Stimulated activated naive B cell treated with anti-CD40 and anti-IgM and Interleukin-4, amounts not matched to agents 10 μg/mL and 1 μg/mL and 100 μg/mL, for 72 hours (primary cell): ENCODE results near the gene GCNA.
A peak's percentile ranks its signal among the peaks of the same experiment; 100 is the strongest.
"Not testable (repeated sequence)": the region's sequence is repeated elsewhere in the genome, so short reads cannot be mapped to it uniquely, and the experiment has no call there.

ENCODE experiments used
- ATAC-seq, 2 donors: fragments of 150-1000 bp; cut with Tn5 transposase; replicated peaks; 2 replicates each; pipeline ENCODE4 v1.10.0; 2021; ENCODE audit warnings: moderate library complexity in 1 of 2
- DNase-seq: peaks from one replicate; pipeline ENCODE4 v3.0.0; 2021
- H3K27ac Mint-ChIP-seq: one replicate; pipeline ENCODE4 v1.8.0; 2022; ENCODE audit warnings: mild to moderate bottlenecking, mixed read lengths
- H3K27me3 Mint-ChIP-seq, 2 donors: one replicate each; pipeline ENCODE4 v1.8.0; 2022; ENCODE audit warnings: mixed read lengths in 2 of 2
- H3K36me3 Mint-ChIP-seq, 2 donors: one replicate each; pipeline ENCODE4 v1.8.0; 2022; ENCODE audit warnings: mixed read lengths in 2 of 2, mild to moderate bottlenecking in 1 of 2
- H3K4me1 Mint-ChIP-seq, 2 donors: one replicate each; pipeline ENCODE4 v1.8.0; 2022; ENCODE audit warnings: mixed read lengths in 2 of 2, mild to moderate bottlenecking in 1 of 2
- H3K4me3 Mint-ChIP-seq, 2 donors: one replicate each; pipeline ENCODE4 v1.8.0; 2022; ENCODE audit warnings: mild to moderate bottlenecking in 2 of 2, mixed read lengths in 2 of 2, moderate library complexity in 1 of 2
- H3K9me3 Mint-ChIP-seq, 2 donors: one replicate each; pipeline ENCODE4 v1.8.0; 2022; ENCODE audit warnings: mixed read lengths in 2 of 2, mild to moderate bottlenecking in 1 of 2

GCNA gene

GRCh38 chrX:71579990-71580380 is 1.7 kb downstream of the GCNA start:
- Mint-ChIP-seq H3K27me3 (no peaks in the 10 kb centered on the region), H3K27ac (no peak overlapping the region), H3K4me3 (peak overlapping the region in 1 of 2 donors; percentile 9), H3K36me3 (peaks cover 12 to 23% of the 10 kb centered on the region in 2 donors), H3K9me3 (no peaks in the 10 kb centered on the region), H3K4me1 (peaks cover 2 to 4% of the 10 kb centered on the region in 2 donors)
- ATAC-seq (no peak), DNase-seq (no peak)

- no peak for ATAC-seq
- H3K27ac Mint-ChIP-seq: no peak overlapping the region
- no peak overlapping the region for H3K4me3 Mint-ChIP-seq
- peaks cover 2 to 4% of the 10 kb centered on the region in 2 donors for H3K4me1 Mint-ChIP-seq
- H3K36me3 Mint-ChIP-seq: peaks cover 12 to 22% of the 10 kb centered on the region in 2 donors
- no peaks in the 10 kb centered on the region for H3K9me3 Mint-ChIP-seq
- H3K27me3 Mint-ChIP-seq: no peaks in the 10 kb centered on the region
- no peak for DNase-seq
These were observed 3.0 kb downstream of the GCNA start for GRCh38 chrX:71581210-71581609.

GRCh38 chrX:71586929-71587328 is 8.7 kb downstream of the GCNA start:
- Mint-ChIP-seq H3K9me3 (no peaks in the 10 kb centered on the region), H3K27ac (no peak overlapping the region), H3K27me3 (no peaks in the 10 kb centered on the region), H3K4me3 (no peak overlapping the region), H3K36me3 (peaks cover 1 to 4% of the 10 kb centered on the region in 2 donors), H3K4me1 (peaks cover 0 to 2% of the 10 kb centered on the region in 2 donors)
- ATAC-seq: no peak
- DNase-seq: no peak

GRCh38 chrX:71593210-71593609 is 15.0 kb downstream of the GCNA start:
- H3K27ac Mint-ChIP-seq, H3K9me3 Mint-ChIP-seq: not testable (repeated sequence)

GRCh38 chrX:71599965-71600364 is 21.7 kb downstream of the GCNA start:
- H3K27me3 Mint-ChIP-seq: peaks cover 0 to 3% of the 10 kb centered on the region in 2 donors
- ATAC-seq (no peak), DNase-seq (no peak)
- H3K4me1 Mint-ChIP-seq: no peaks in the 10 kb centered on the region
- H3K27ac Mint-ChIP-seq: no peak overlapping the region
- no peak overlapping the region for H3K4me3 Mint-ChIP-seq
- peaks cover 32 to 34% of the 10 kb centered on the region in 2 donors for H3K36me3 Mint-ChIP-seq
- H3K9me3 Mint-ChIP-seq: no peaks in the 10 kb centered on the region

More at GRCh38 chrX:71593210-71593609, 15.0 kb downstream of the GCNA start:
- not testable (repeated sequence) for H3K4me3 Mint-ChIP-seq, DNase-seq, ATAC-seq, H3K4me1 Mint-ChIP-seq, H3K27me3 Mint-ChIP-seq
- H3K36me3 Mint-ChIP-seq: peaks cover 3 to 10% of the 10 kb centered on the region in 2 donors

GRCh38 chrX:71603618-71604017 is 25.4 kb downstream of the GCNA start:
- Mint-ChIP-seq H3K27me3 (no peaks in the 10 kb centered on the region), H3K4me1 (peaks cover 8 to 18% of the 10 kb centered on the region in 2 donors), H3K9me3 (no peaks in the 10 kb centered on the region), H3K36me3 (peaks cover 42 to 45% of the 10 kb centered on the region in 2 donors), H3K27ac (no peak overlapping the region), H3K4me3 (no peak overlapping the region)
- ATAC-seq (no peak), DNase-seq (no peak)

GRCh38 chrX:71604141-71604540 is 25.9 kb downstream of the GCNA start:
- Mint-ChIP-seq H3K9me3 (no peaks in the 10 kb centered on the region), H3K27ac (no peak overlapping the region), H3K4me1 (peaks cover 10 to 21% of the 10 kb centered on the region in 2 donors), H3K4me3 (no peak overlapping the region), H3K36me3 (peaks cover 46 to 47% of the 10 kb centered on the region in 2 donors), H3K27me3 (no peaks in the 10 kb centered on the region)
- ATAC-seq: no peak
- DNase-seq: no peak

- DNase-seq: no peak
- Mint-ChIP-seq H3K36me3 (peaks cover 49 to 53% of the 10 kb centered on the region in 2 donors), H3K4me3 (no peak overlapping the region), H3K9me3 (no peaks in the 10 kb centered on the region), H3K27ac (no peak overlapping the region), H3K27me3 (no peaks in the 10 kb centered on the region), H3K4me1 (peaks cover 12 to 24% of the 10 kb centered on the region in 2 donors)
- no peak for ATAC-seq
These were observed 26.7 kb downstream of the GCNA start for GRCh38 chrX:71604796-71605568.

- Mint-ChIP-seq H3K27me3 (no peaks in the 10 kb centered on the region), H3K36me3 (peaks cover 50 to 55% of the 10 kb centered on the region in 2 donors), H3K27ac (no peak overlapping the region), H3K4me1 (peaks cover 12 to 24% of the 10 kb centered on the region in 2 donors), H3K4me3 (no peak overlapping the region), H3K9me3 (no peaks in the 10 kb centered on the region)
- ATAC-seq: no peak
- no peak for DNase-seq
These were observed 28.4 kb downstream of the GCNA start for GRCh38 chrX:71606536-71607216.

GRCh38 chrX:71607488-71607887 is 29.3 kb downstream of the GCNA start:
- Mint-ChIP-seq H3K4me3 (no peak overlapping the region), H3K27ac (no peak overlapping the region), H3K9me3 (no peaks in the 10 kb centered on the region), H3K36me3 (peaks cover 49% of the 10 kb centered on the region in 2 donors), H3K27me3 (no peaks in the 10 kb centered on the region), H3K4me1 (peaks cover 12 to 24% of the 10 kb centered on the region in 2 donors)
- DNase-seq (no peak), ATAC-seq (no peak)

- H3K27ac Mint-ChIP-seq: no peak overlapping the region
- no peaks in the 10 kb centered on the region for H3K9me3 Mint-ChIP-seq
- peaks cover 12 to 24% of the 10 kb centered on the region in 2 donors for H3K4me1 Mint-ChIP-seq
- H3K4me3 Mint-ChIP-seq: no peak overlapping the region
- peaks cover 38 to 41% of the 10 kb centered on the region in 2 donors for H3K36me3 Mint-ChIP-seq
- ATAC-seq (peak; percentile 31 to 57), DNase-seq (no peak)
- H3K27me3 Mint-ChIP-seq: no peaks in the 10 kb centered on the region
These were observed 31.0 kb downstream of the GCNA start for GRCh38 chrX:71609095-71609750.

- not testable (repeated sequence) for ATAC-seq, DNase-seq, H3K27ac Mint-ChIP-seq, H3K27me3 Mint-ChIP-seq, H3K9me3 Mint-ChIP-seq, H3K4me3 Mint-ChIP-seq
- Mint-ChIP-seq H3K36me3 (peaks cover 40 to 50% of the 10 kb centered on the region in 2 donors), H3K4me1 (peaks cover 21 to 33% of the 10 kb centered on the region in 2 donors)
These were observed 33.5 kb downstream of the GCNA start for GRCh38 chrX:71611736-71612135.

- Mint-ChIP-seq H3K9me3 (no peaks in the 10 kb centered on the region), H3K36me3 (peaks cover 40 to 50% of the 10 kb centered on the region in 2 donors), H3K27ac (no peak overlapping the region), H3K4me3 (no peak overlapping the region), H3K27me3 (no peaks in the 10 kb centered on the region), H3K4me1 (peaks cover 24 to 36% of the 10 kb centered on the region in 2 donors)
- DNase-seq (no peak), ATAC-seq (no peak)
These were observed 34.0 kb downstream of the GCNA start for GRCh38 chrX:71612256-71612655.

GRCh38 chrX:71615056-71615455 is 36.8 kb downstream of the GCNA start:
- no peaks in the 10 kb centered on the region for H3K27me3 Mint-ChIP-seq
- peaks cover 22 to 45% of the 10 kb centered on the region in 2 donors for H3K36me3 Mint-ChIP-seq
- no peak for ATAC-seq
- H3K27ac Mint-ChIP-seq: no peak overlapping the region
- no peaks in the 10 kb centered on the region for H3K9me3 Mint-ChIP-seq
- peaks cover 34 to 52% of the 10 kb centered on the region in 2 donors for H3K4me1 Mint-ChIP-seq
- no peak overlapping the region for H3K4me3 Mint-ChIP-seq
- no peak for DNase-seq
